Naive thymus-derived CD4-positive, alpha-beta T cell (primary cell): Measurements from ENCODE around the gene LDLRAD4. TPM values are rescaled to one million over a fixed set of nuclear protein-coding genes. Genes with fewer than 3 reads are reported as not detected.

Experiments used
- ATAC-seq: fragments of 150-1000 bp; cut with Tn5 transposase; 2 replicates; pipeline ENCODE4 v1.10.0; 2021; ENCODE audit warnings: mild to moderate bottlenecking, moderate library complexity
- CTCF ChIA-PET: fragments of 350-600 bp; sonication (Branson Sonifier 250); formaldehyde crosslinking; loops from one replicate; lab custom pipeline; 2021; ENCODE audit warnings: antibody characterized with exemption; lab: Charles Lee
- POLR2A ChIA-PET: fragments of 350-600 bp; sonication (Branson Sonifier 250); formaldehyde crosslinking; loops from one replicate; lab custom pipeline; 2021; ENCODE audit warnings: antibody characterized with exemption, inconsistent platforms; lab: Charles Lee
- DNase-seq, 9 donors: peaks; one replicate each; pipeline versions ENCODE4 v3.0.0 to v3.0.0-alpha.2; 2020 to 2022; ENCODE audit warnings: mixed read lengths in 1 of 9
- H3K27ac ChIP-seq: one replicate; pipeline ENCODE4 v1.7.0; 2013; ENCODE audit warnings: mild to moderate bottlenecking, low read depth, low read length, moderate library complexity
- H3K27me3 ChIP-seq, 2 donors: one replicate each; pipeline ENCODE4 v1.7.0; 2013; ENCODE audit warnings: low read length in 2 of 2, mild to moderate bottlenecking in 2 of 2, moderate library complexity in 2 of 2; ENCODE audit not compliant: control insufficient read depth in 2 of 2, insufficient read depth in 2 of 2
- H3K36me3 ChIP-seq, 3 experiments: 1 replicate in 2 of 3; 2 replicates in 1 of 3; pipeline ENCODE4 v1.7.0; 2013; ENCODE audit warnings: low read length in 3 of 3, mild to moderate bottlenecking in 3 of 3, moderate library complexity in 1 of 3; ENCODE audit not compliant: insufficient read depth in 3 of 3, control insufficient read depth in 2 of 3
- H3K4me1 ChIP-seq, 2 donors: one replicate each; pipeline ENCODE4 v1.7.0; 2013; ENCODE audit warnings: low read length in 2 of 2, mild to moderate bottlenecking in 2 of 2, moderate library complexity in 1 of 2; ENCODE audit not compliant: control insufficient read depth in 2 of 2, insufficient read depth in 2 of 2
- H3K4me3 ChIP-seq: 2 replicates; pipeline ENCODE4 v1.7.0; 2013; ENCODE audit warnings: mild to moderate bottlenecking, low read length
- H3K9me3 ChIP-seq, 3 experiments: 1 replicate in 2 of 3; 2 replicates in 1 of 3; pipeline ENCODE4 v1.7.0; 2013; ENCODE audit warnings: low read length in 3 of 3; ENCODE audit not compliant: control insufficient read depth in 2 of 3
- H3K27ac Mint-ChIP-seq, 9 donors: one replicate each; pipeline ENCODE4 v1.8.0; 2020 to 2022; ENCODE audit warnings: mixed read lengths in 9 of 9, mild to moderate bottlenecking in 8 of 9, moderate library complexity in 5 of 9, inconsistent platforms in 2 of 9
- H3K27me3 Mint-ChIP-seq, 5 donors: one replicate each; pipeline ENCODE4 v1.8.0; 2021 to 2022; ENCODE audit warnings: mixed read lengths in 5 of 5, mild to moderate bottlenecking in 1 of 5
- H3K36me3 Mint-ChIP-seq, 5 donors: one replicate each; pipeline ENCODE4 v1.8.0; 2020 to 2022; ENCODE audit warnings: mixed read lengths in 5 of 5, mild to moderate bottlenecking in 3 of 5, inconsistent platforms in 1 of 5
- H3K4me1 Mint-ChIP-seq, 7 donors: one replicate each; pipeline ENCODE4 v1.8.0; 2020 to 2022; ENCODE audit warnings: mixed read lengths in 7 of 7, mild to moderate bottlenecking in 3 of 7, inconsistent platforms in 1 of 7
- H3K4me3 Mint-ChIP-seq, 10 donors: one replicate each; pipeline ENCODE4 v1.8.0; 2020 to 2022; ENCODE audit warnings: mild to moderate bottlenecking in 10 of 10, mixed read lengths in 10 of 10, moderate library complexity in 6 of 10, inconsistent platforms in 2 of 10
- H3K9me3 Mint-ChIP-seq, 11 donors: one replicate each; pipeline ENCODE4 v1.8.0; 2020 to 2022; ENCODE audit warnings: mixed read lengths in 11 of 11, mild to moderate bottlenecking in 4 of 11, inconsistent platforms in 1 of 11, moderate library complexity in 1 of 11
- intact Hi-C, 2 donors: fragments of 100-400 bp; cut with micrococcal nuclease; formaldehyde crosslinking; loops; one replicate each; pipeline ENCODE4 v1.15.1; 2023
- polyA plus RNA-seq, 2 donors: library from polyadenylated mRNA; unstranded; fragments of 300-500 nt; fragmentation: Illumina TruSeq; gene quantifications; one replicate each; pipeline ENCODE4 v1.2.3, GENCODE V29; 2021
- total RNA-seq, 6 experiments: library from RNA in 5 of 6; stranded (reverse) in 5 of 6; gene quantifications; 1 replicate in 5 of 6; 2 replicates in 1 of 6; pipeline ENCODE4 v1.2.3 and lab custom pipeline; 2021 to 2026

The LDLRAD4 gene
- total and polyA plus RNA-seq, 7 experiments from 2014 or later = 13.0 to 84.3 (median 53.7) TPM

GRCh38 chr18:13572721-13573120 is 354.2 kb downstream of the LDLRAD4 start:
- CTCF ChIA-PET = no interaction called here
- Histone ChIP-seq H3K36me3 (no peaks in the 10 kb centered on the region), H3K4me3 (no peak overlapping the region), H3K27me3 (no peaks in the 10 kb centered on the region), H3K4me1 (peaks cover 0 to 9% of the 10 kb centered on the region in 2 donors), H3K27ac (no peak overlapping the region), H3K9me3 (no peaks in the 10 kb centered on the region)
- H3K27ac Mint-ChIP-seq = no peak overlapping the region
- peaks cover 19 to 61% (median 39%) of the 10 kb centered on the region in 7 donors for H3K4me1 Mint-ChIP-seq
- H3K4me3 Mint-ChIP-seq = no peak overlapping the region
- ATAC-seq (no peak), DNase-seq (no peak)
- intact Hi-C loops = no loop called here
- POLR2A ChIA-PET = no interaction called here
- no peaks in the 10 kb centered on the region for H3K27me3 Mint-ChIP-seq
- peaks cover 0 to 36% (median 14%) of the 10 kb centered on the region in 5 donors for H3K36me3 Mint-ChIP-seq
- no peaks in the 10 kb centered on the region for H3K9me3 Mint-ChIP-seq

GRCh38 chr18:13573750-13574149 is 355.2 kb downstream of the LDLRAD4 start:
- Histone ChIP-seq H3K4me3 (no peak overlapping the region), H3K36me3 (no peaks in the 10 kb centered on the region), H3K27me3 (no peaks in the 10 kb centered on the region), H3K9me3 (no peaks in the 10 kb centered on the region), H3K4me1 (peaks cover 0 to 13% of the 10 kb centered on the region in 2 donors), H3K27ac (no peak overlapping the region)
- H3K9me3 Mint-ChIP-seq = no peaks in the 10 kb centered on the region
- H3K27me3 Mint-ChIP-seq = no peaks in the 10 kb centered on the region
- intact Hi-C loops = no loop called here
- POLR2A ChIA-PET = no interaction called here
- H3K4me3 Mint-ChIP-seq = no peak overlapping the region
- H3K27ac Mint-ChIP-seq = no peak overlapping the region
- H3K4me1 Mint-ChIP-seq = peaks cover 28 to 59% (median 43%) of the 10 kb centered on the region in 7 donors
- DNase-seq (no peak), ATAC-seq (no peak)
- CTCF ChIA-PET = no interaction called here
- peaks cover 0 to 36% (median 14%) of the 10 kb centered on the region in 5 donors for H3K36me3 Mint-ChIP-seq

- Histone ChIP-seq H3K9me3 (no peaks in the 10 kb centered on the region), H3K36me3 (no peaks in the 10 kb centered on the region), H3K27me3 (no peaks in the 10 kb centered on the region), H3K27ac (no peak overlapping the region), H3K4me1 (peaks cover under 1 to 13% of the 10 kb centered on the region in 2 donors), H3K4me3 (no peak overlapping the region)
- ATAC-seq = no peak
- Mint-ChIP-seq H3K4me3 (no peak overlapping the region), H3K36me3 (peaks cover 0 to 36% (median 12%) of the 10 kb centered on the region in 5 donors), H3K9me3 (no peaks in the 10 kb centered on the region), H3K4me1 (peaks cover 28 to 55% (median 40%) of the 10 kb centered on the region in 7 donors), H3K27ac (peak overlapping the region in 1 of 9 donors; percentile 55), H3K27me3 (no peaks in the 10 kb centered on the region)
- DNase-seq = no peak
- intact Hi-C loops = no loop called here
- CTCF ChIA-PET = no interaction called here
- POLR2A ChIA-PET = no interaction called here
Measured at GRCh38 chr18:13574355-13574754, 355.8 kb downstream of the LDLRAD4 start.

GRCh38 chr18:13574761-13575160 is 356.2 kb downstream of the LDLRAD4 start:
- CTCF ChIA-PET = no interaction called here

GRCh38 chr18:13576598-13576997 is 358.0 kb downstream of the LDLRAD4 start:
- H3K27ac ChIP-seq = no peak overlapping the region
- H3K9me3 ChIP-seq = no peaks in the 10 kb centered on the region
- H3K36me3 Mint-ChIP-seq = peaks cover 0 to 29% (median 12%) of the 10 kb centered on the region in 5 donors
- DNase-seq = no peak
- CTCF ChIA-PET = no interaction called here
- peaks cover 37 to 59% (median 51%) of the 10 kb centered on the region in 7 donors for H3K4me1 Mint-ChIP-seq
- no peaks in the 10 kb centered on the region for H3K36me3 ChIP-seq
- H3K27me3 ChIP-seq = no peaks in the 10 kb centered on the region
- H3K27ac Mint-ChIP-seq = peak overlapping the region in 4 of 9 donors; percentile 24 to 90 (median 70)
- ATAC-seq = no peak
- peak overlapping the region in 7 of 10 donors; percentile 34 to 67 (median 53) for H3K4me3 Mint-ChIP-seq
- intact Hi-C loops = loop anchor here (2.0 to 5.0 kb wide), 2 partner anchors 14 to 36 kb away; no protein-coding TSS in a partner anchor
- H3K9me3 Mint-ChIP-seq = no peaks in the 10 kb centered on the region
- H3K4me1 ChIP-seq = peaks cover 5 to 13% of the 10 kb centered on the region in 2 donors
- H3K4me3 ChIP-seq = no peak overlapping the region
- POLR2A ChIA-PET = interaction anchor here (0.6 kb wide), 1 partner anchor 58 kb away, joined by 3 read pairs; no protein-coding TSS in a partner anchor
- H3K27me3 Mint-ChIP-seq = no peaks in the 10 kb centered on the region

More at GRCh38 chr18:13574761-13575160, 356.2 kb downstream of the LDLRAD4 start:
- H3K27me3 Mint-ChIP-seq = no peaks in the 10 kb centered on the region
- no peaks in the 10 kb centered on the region for H3K9me3 Mint-ChIP-seq
- DNase-seq = no peak
- H3K36me3 ChIP-seq = no peaks in the 10 kb centered on the region
- peaks cover 5 to 13% of the 10 kb centered on the region in 2 donors for H3K4me1 ChIP-seq
- no peak overlapping the region for H3K27ac ChIP-seq
- ATAC-seq = no peak
- H3K4me3 Mint-ChIP-seq = no peak overlapping the region
- intact Hi-C loops = loop anchor here in 1 of 2 donors (5.0 kb wide), 1 partner anchor 38 kb away; no protein-coding TSS in a partner anchor
- H3K27me3 ChIP-seq = no peaks in the 10 kb centered on the region
- POLR2A ChIA-PET = no interaction called here
- no peaks in the 10 kb centered on the region for H3K9me3 ChIP-seq
- H3K4me3 ChIP-seq = no peak overlapping the region
- H3K4me1 Mint-ChIP-seq = peaks cover 32 to 58% (median 44%) of the 10 kb centered on the region in 7 donors
- peaks cover 0 to 36% (median 12%) of the 10 kb centered on the region in 5 donors for H3K36me3 Mint-ChIP-seq
- H3K27ac Mint-ChIP-seq = peak overlapping the region in 1 of 9 donors; percentile 58

- DNase-seq (no peak), ATAC-seq (peak; percentile 80)
- Histone ChIP-seq H3K9me3 (no peaks in the 10 kb centered on the region), H3K4me3 (no peak overlapping the region), H3K4me1 (peaks cover 5 to 13% of the 10 kb centered on the region in 2 donors), H3K36me3 (no peaks in the 10 kb centered on the region), H3K27me3 (no peaks in the 10 kb centered on the region), H3K27ac (no peak overlapping the region)
- H3K9me3 Mint-ChIP-seq = no peaks in the 10 kb centered on the region
- peak overlapping the region; percentile 7 to 90 (median 52) for H3K27ac Mint-ChIP-seq
- peaks cover 36 to 60% (median 55%) of the 10 kb centered on the region in 7 donors for H3K4me1 Mint-ChIP-seq
- H3K27me3 Mint-ChIP-seq = no peaks in the 10 kb centered on the region
- peaks cover 0 to 29% (median 12%) of the 10 kb centered on the region in 5 donors for H3K36me3 Mint-ChIP-seq
- ChIA-PET CTCF (interaction anchor here (1.5 kb wide), 1 partner anchor 361 kb away, joined by 9 read pairs; no protein-coding TSS in a partner anchor), POLR2A (interaction anchor here (0.6 kb wide), 1 partner anchor 58 kb away, joined by 3 read pairs; no protein-coding TSS in a partner anchor)
- H3K4me3 Mint-ChIP-seq = peak overlapping the region; percentile 34 to 76 (median 59)
- intact Hi-C loops = loop anchor here (1.0 to 5.0 kb wide), 4 partner anchors 8 to 35 kb away; no protein-coding TSS in a partner anchor
Measured at GRCh38 chr18:13577091-13577697, 358.6 kb downstream of the LDLRAD4 start.
